PFSK-1 (cell line): Measurements from ENCODE around the gene PLA2G2E. TPM values are rescaled to one million over a fixed set of nuclear protein-coding genes. Genes with fewer than 3 reads are reported as not detected.

Source experiments
- FOXP2 ChIP-seq: optimal IDR thresholded peaks from 2 replicates; pipeline ENCODE3; 2011; ENCODE audit warnings: borderline replicate concordance, control low read depth, inconsistent platforms; ENCODE audit not compliant: insufficient read depth; ENCODE audit errors: extremely low read length, extremely low read depth
- POLR2AphosphoS5 ChIP-seq: IDR thresholded peaks from 2 replicates; pipeline ENCODE4 v1.6.1; 2012; ENCODE audit warnings: low read depth, mild to moderate bottlenecking, control low read depth, low read length, moderate library complexity
- REST ChIP-seq, 2 experiments: IDR thresholded peaks; 2 replicates each; pipeline versions ENCODE4 v1.6.1 to v1.8.0; 2011 to 2012; ENCODE audit warnings: low read depth in 2 of 2, low read length in 2 of 2, control low read depth in 1 of 2, inconsistent platforms in 1 of 2, mild to moderate bottlenecking in 1 of 2, moderate library complexity in 1 of 2; ENCODE audit not compliant: insufficient read depth in 1 of 2
- SIN3A ChIP-seq: IDR thresholded peaks from 2 replicates; pipeline ENCODE4 v1.6.1; 2012; ENCODE audit warnings: mild to moderate bottlenecking, low read length, moderate library complexity, borderline replicate concordance; ENCODE audit not compliant: insufficient read depth
- TAF1 ChIP-seq: IDR thresholded peaks from 2 replicates; pipeline ENCODE4 v1.6.1; 2012; ENCODE audit warnings: low read length, control low read depth, borderline replicate concordance; ENCODE audit not compliant: insufficient read depth
- polyA plus RNA-seq: library from polyadenylated mRNA; unstranded; fragments of >200 nt; gene quantifications from one replicate; pipeline ENCODE4 v1.2.1, GENCODE V29; 2012; ENCODE audit warnings: low read depth, missing spikeins; ENCODE audit not compliant: insufficient read length

The PLA2G2E gene
- polyA plus RNA-seq, result not detected

GRCh38 chr1:19923137-19923952 is at the start of gene PLA2G2E:
Gene PLA2G2E (minus strand): TSS chr1:19923617. CDS start chr1:19923559, 58 bp downstream.
- TF ChIP-seq SIN3A (no peak), POLR2AphosphoS5 (no peak), FOXP2 (no peak), TAF1 (no peak), REST (IDR thresholded peaks at IDR 0.05; ENCODE audit: insufficient read depth in 1 of 2, low read depth in 2 of 2, low read length in 2 of 2) (no peak)

GRCh38 chr1:19971664-19972063 is 48.2 kb upstream of the PLA2G2E start:
- no peak for TF ChIP-seq FOXP2
- no peak for TF ChIP-seq REST (IDR thresholded peaks at IDR 0.05; ENCODE audit: insufficient read depth in 1 of 2, low read depth in 2 of 2, low read length in 2 of 2)
- TF ChIP-seq TAF1, result no peak
- TF ChIP-seq POLR2AphosphoS5, result no peak
- no peak for TF ChIP-seq SIN3A

- TF ChIP-seq SIN3A (no peak), TAF1 (no peak), REST (IDR thresholded peaks at IDR 0.05; ENCODE audit: insufficient read depth in 1 of 2, low read depth in 2 of 2, low read length in 2 of 2) (no peak), FOXP2 (no peak), POLR2AphosphoS5 (no peak)
These were observed 46.7 kb upstream of the PLA2G2E start for GRCh38 chr1:19969898-19970660.

- TF ChIP-seq SIN3A (no peak), REST (IDR thresholded peaks at IDR 0.05; ENCODE audit: insufficient read depth in 1 of 2, low read depth in 2 of 2, low read length in 2 of 2) (no peak), POLR2AphosphoS5 (no peak), TAF1 (no peak)
These were observed 44.4 kb upstream of the PLA2G2E start for GRCh38 chr1:19967808-19968207.
